HG02981 (cell line): ENCODE measurements around the gene ABHD17B.
"Not testable (repeated sequence)": the region's sequence is repeated elsewhere in the genome, so short reads cannot be mapped to it uniquely, and the experiment has no call there.

Experiments
- ATAC-seq: cut with Tn5 transposase; IDR thresholded peaks from one replicate; pipeline ENCODE4 v1.9.1; 2021; ENCODE audit warnings: mild to moderate bottlenecking, moderate library complexity; ENCODE audit not compliant: unreplicated experiment

The ABHD17B gene

GRCh38 chr9:71911061-71911907 lies at the start of gene ABHD17B, which contains the start of gene C9orf85:
ABHD17B (minus strand) TSS chr9:71911193; CDS start chr9:71875080, 36,113 bp downstream.
C9orf85 (plus strand) TSS chr9:71911639; CDS start chr9:71911735, 96 bp downstream.
- ATAC-seq, result peak; percentile 93

- ATAC-seq, result no peak
These were observed 44.4 kb upstream of the ABHD17B start for GRCh38 chr9:71955300-71955915.

DNA sequence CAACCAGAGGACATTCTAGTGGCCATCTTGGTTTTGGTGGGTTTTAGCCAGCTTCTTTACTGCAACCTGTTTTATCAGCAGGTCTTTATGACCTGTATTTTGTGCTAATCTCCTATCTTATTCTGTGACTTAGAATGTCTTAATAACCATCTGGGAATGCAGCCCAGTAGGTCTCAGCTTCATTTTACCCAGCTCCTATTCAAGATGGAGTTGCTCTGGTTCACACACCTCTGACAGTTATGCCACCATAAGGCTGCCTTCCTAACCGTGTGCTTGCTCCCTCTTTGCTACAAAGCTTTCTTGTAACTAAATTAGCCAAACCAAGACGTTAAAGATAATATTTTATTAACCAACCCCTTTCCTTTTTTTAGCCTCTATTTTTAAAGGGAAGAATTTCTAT lies 43.7 kb upstream of the ABHD17B start:
- not testable (repeated sequence) for ATAC-seq

DNA sequence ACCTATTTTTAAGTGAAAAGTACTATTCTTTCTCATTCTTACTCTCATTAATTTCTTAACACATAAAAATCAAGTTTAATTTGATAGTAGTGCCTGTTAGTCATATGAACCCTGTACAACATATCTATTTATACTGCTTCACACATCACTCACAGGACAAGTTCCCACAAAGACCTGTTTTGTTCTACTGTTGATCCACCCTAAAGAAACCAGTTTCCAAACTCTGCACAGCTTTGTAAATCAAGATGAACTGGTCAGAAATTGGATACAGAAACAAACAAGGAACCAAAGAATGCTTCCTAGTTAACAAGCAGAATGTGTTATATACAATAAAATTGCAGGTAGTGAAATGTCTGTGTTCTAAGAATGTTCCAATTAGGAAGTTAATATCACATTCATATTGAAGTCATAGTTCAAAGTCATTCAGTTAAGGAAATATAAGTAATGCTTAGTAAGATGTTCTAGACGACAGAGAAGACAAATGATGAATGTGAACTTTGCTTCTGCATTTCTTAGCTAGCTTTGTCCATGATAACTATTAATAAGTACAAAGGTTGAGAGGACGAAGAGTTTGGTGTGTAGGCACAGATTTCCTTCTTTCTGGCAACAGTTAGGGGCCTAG lies 33.9 kb upstream of the ABHD17B start:
- no peak for ATAC-seq

- no peak for ATAC-seq
These were observed 31.1 kb upstream of the ABHD17B start for GRCh38 chr9:71941998-71942567.

- no peak for ATAC-seq
These were observed 30.1 kb upstream of the ABHD17B start for GRCh38 chr9:71941060-71941568.

DNA sequence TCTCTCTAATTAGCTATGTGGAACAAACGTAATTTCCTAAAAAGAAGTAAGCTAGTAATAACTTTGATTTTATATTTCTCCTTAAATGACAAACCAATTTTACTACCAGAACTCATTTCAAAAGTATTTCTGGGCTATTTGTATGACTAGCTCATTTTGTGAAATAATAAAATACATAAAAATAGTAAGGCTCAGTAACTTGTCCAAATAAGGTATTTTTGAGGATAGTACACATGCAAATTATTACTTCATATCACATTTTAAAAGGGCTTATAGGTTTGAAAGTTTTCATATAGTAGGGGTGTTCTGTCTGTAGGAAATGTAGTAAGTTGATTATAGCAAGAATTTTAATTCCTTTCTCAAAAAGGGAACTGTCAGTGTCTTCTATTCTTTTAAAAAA lies 26.9 kb upstream of the ABHD17B start:
- ATAC-seq, result no peak

DNA sequence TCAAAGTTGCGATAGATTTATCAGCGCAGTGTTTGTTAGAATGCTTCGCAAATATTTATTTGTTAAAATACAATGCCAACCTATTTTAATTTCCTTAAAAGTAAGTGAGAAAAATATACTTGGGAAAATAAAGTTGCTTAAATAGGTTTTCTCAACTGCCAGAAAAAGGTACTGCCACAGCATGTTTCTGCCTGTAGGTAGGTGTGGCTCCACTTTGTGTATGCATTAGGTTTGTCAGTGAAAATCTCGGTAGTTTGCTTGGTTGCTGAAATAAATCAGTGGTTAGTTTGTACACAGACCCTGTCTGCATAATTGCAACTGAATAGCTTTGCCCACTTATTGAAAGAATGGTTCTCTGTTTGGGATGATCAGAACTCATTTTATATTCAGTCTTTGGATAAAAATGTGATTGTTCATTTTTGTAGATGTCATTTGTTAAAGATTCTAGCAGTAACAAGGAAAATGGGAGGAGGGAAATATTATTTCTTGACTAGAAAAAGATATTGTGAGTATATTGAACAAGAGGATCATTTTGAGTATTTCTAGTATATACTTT lies 26.2 kb upstream of the ABHD17B start:
- no peak for ATAC-seq

GRCh38 chr9:71936066-71936465 lies 25.1 kb upstream of the ABHD17B start:
- no peak for ATAC-seq

GRCh38 chr9:71931166-71931565 lies 20.2 kb upstream of the ABHD17B start:
- no peak for ATAC-seq

DNA sequence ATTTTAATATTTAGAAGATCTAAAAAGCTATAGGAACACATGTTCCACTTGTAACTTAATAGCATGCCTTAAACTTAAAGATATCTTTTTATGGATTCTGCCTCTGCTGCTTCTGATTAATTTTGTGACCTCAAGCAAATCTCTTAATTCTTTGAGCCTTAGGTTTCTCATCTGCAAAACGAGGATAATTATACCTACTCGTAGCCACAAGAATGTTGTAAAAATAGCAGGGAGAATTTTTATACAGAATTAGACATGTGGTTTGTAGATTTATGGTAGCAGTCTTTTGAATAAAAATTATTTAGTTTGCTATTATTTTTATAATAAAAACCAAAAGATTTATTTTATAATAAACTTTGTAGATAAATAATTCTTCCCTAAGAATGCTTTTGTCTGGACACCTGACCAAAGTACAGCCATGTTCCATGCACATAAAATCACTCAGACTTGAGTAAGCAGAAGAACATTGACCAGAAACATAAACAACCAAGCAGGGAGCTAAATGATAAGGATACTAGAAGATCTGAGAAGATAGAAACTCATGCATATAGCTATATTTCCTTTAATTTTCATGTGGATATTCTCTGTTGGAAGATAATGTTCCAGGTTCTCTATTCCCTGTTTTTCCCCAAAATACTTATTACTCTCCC lies 18.9 kb upstream of the ABHD17B start:
- ATAC-seq, result no peak

GRCh38 chr9:71929223-71929622 lies 18.2 kb upstream of the ABHD17B start:
- no peak for ATAC-seq

GRCh38 chr9:71928806-71929205 lies 17.8 kb upstream of the ABHD17B start:
- ATAC-seq, result no peak

- ATAC-seq, result no peak
These were observed 17.4 kb upstream of the ABHD17B start for GRCh38 chr9:71928376-71928775.

GRCh38 chr9:71925834-71926233 lies 14.8 kb upstream of the ABHD17B start:
- ATAC-seq, result no peak

DNA sequence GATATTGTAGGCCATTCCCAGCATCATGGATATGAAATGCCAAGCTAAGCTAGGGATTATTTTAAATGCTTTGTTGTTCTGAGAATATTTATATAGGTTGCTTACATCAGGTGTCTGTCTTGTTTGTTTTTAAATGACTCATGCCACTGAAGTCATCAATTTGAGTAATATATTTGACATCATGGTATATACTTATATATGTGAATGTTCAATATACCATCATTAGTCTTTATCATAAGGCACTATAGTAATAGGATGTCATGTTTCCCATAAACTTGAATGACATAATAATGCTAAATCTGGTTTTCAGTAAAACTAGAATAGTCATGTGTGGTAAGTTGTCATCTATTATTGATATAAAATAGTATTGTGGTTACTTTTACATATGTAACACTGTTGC lies 13.6 kb upstream of the ABHD17B start:
- no peak for ATAC-seq

DNA sequence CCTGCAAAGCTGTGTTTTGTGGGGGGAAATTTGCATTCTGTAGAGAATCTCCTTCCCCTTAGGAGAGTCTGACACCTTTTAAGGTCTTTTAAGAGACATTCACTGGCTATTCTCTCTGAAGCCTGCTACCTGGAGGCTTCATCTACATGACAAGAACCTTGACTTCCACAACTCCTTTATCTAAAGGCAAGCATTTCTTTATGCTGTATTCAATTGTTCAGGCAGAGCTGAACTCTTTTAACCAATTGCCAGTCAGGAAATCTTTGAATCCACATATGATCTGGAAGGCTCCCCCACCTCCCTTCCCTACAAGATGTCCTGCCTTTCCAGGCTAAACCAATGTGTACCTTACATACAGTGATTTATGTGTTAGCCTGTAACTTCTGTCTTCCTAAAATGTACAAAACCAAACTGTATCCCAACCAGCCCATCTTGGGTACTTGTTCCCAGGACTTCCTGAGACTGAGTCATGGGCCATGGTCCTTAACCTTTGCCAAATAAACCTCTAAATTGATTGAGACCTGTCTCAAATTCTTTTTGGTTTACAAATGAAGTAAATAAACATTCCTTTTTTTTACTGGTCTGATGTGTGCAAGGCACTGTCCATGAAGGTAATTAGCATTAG lies 10.3 kb upstream of the ABHD17B start:
- ATAC-seq, result no peak

DNA sequence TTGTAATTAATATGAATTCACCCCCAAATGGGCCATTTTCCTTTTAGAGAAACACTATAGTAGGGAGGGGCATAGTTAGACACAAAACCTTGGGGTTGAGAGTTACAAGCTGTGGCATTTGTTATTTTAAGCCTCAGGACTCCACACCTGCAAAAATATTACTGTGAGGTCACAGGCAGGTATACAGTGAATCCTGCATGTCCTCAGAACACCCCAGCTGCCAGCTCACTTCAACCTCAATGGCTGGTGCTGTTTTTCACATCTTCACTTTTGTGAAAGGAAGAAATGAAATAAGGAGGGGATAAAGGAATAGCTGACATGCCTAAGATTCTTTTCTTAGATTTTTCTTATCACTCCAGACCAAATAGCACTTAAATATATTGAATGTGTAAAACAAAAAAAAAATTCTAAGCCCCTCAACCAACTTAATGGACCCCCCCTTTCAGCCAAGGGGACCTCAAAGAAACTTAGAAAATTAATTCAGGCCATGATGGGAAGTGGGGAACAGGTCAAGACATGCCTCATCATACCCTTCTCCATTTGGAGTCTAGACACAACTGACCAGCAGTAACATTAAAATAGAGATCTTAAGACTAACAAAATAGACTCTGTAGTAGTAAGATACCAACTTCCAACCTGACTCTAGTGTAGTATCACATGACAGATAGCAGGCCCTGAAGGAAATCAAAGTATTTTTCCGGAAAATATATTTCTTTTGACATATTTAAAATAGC lies 9.6 kb upstream of the ABHD17B start:
- no peak for ATAC-seq

DNA sequence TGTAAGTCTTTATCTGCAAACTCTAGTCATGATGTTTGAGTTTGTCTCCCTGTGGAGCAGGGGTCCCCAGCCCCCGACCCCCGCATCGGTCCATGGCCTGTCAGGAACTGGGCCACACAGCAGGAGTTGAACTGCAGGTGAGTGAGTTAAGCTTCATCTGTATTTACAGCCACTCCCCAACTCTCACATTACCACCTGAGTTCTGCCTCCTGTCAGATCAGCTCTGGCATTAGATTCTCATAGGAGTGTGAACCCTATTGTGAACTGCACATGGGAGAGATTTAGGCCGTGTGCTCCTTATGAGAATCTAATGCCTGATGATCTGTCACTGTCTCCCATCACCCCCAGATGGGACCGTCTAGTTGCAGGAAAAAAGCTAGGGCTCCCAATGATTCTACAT lies 7.4 kb upstream of the ABHD17B start:
- ATAC-seq, result no peak
